Type B pancreatic cell (in vitro differentiated cells): Measurements from ENCODE around the gene APOA4. TPM values are rescaled to one million over a fixed set of nuclear protein-coding genes. Genes with fewer than 3 reads are reported as not detected.

ENCODE experiments used
- DNase-seq: peaks from one replicate; pipeline ENCODE4 v3.0.0; 2021; ENCODE audit warnings: mixed read lengths; ENCODE audit not compliant: unreplicated experiment; ENCODE audit errors: extremely low spot score
- H3K27ac Mint-ChIP-seq: 2 replicates; pipeline ENCODE4 v1.8.0; 2021; ENCODE audit warnings: mild to moderate bottlenecking, mixed read lengths
- H3K27me3 Mint-ChIP-seq: 2 replicates; pipeline ENCODE4 v1.8.0; 2021; ENCODE audit warnings: mixed read lengths
- H3K36me3 Mint-ChIP-seq: 2 replicates; pipeline ENCODE4 v1.8.0; 2021; ENCODE audit warnings: mixed read lengths
- H3K4me1 Mint-ChIP-seq: one replicate; pipeline ENCODE4 v1.8.0; 2021; ENCODE audit warnings: mixed read lengths; ENCODE audit not compliant: unreplicated experiment
- H3K4me3 Mint-ChIP-seq: 2 replicates; pipeline ENCODE4 v1.8.0; 2021; ENCODE audit warnings: mild to moderate bottlenecking, mixed read lengths
- H3K9me3 Mint-ChIP-seq: 2 replicates; pipeline ENCODE4 v1.8.0; 2021; ENCODE audit warnings: mixed read lengths
- CTCF ChIP-seq: fragments of 200-600 bp; sonication (generic); conservative IDR thresholded peaks from 2 replicates; pipeline ENCODE4 v1.5.0; 2021; ENCODE audit warnings: antibody characterized with exemption, mild to moderate bottlenecking
- total RNA-seq: library from RNA; stranded (reverse); gene quantifications from 2 replicates; pipeline ENCODE4 v1.2.1, GENCODE V29; 2021; ENCODE audit warnings: low replicate concordance

APOA4 gene
- total RNA-seq, 1 donor from 2014 or later, result 21.7 TPM

GRCh38 chr11:116825434-116825833 lies 2.3 kb upstream of the APOA4 start:
- Mint-ChIP-seq H3K27ac (no peak overlapping the region), H3K27me3 (no peaks in the 10 kb centered on the region), H3K4me1 (peaks cover 12% of the 10 kb centered on the region), H3K9me3 (no peaks in the 10 kb centered on the region), H3K36me3 (no peaks in the 10 kb centered on the region), H3K4me3 (no peak overlapping the region)
- DNase-seq, result no peak
- TF ChIP-seq CTCF, result no peak

- DNase-seq, result no peak
Observed at GRCh38 chr11:116822575-116822974, 529 bp downstream of the APOA4 start.

GRCh38 chr11:116821050-116821918 lies 1.8 kb downstream of the APOA4 start:
- Mint-ChIP-seq H3K36me3 (no peaks in the 10 kb centered on the region), H3K27ac (no peak overlapping the region), H3K4me3 (no peak overlapping the region), H3K27me3 (no peaks in the 10 kb centered on the region), H3K9me3 (no peaks in the 10 kb centered on the region), H3K4me1 (peaks cover under 1% of the 10 kb centered on the region)
- DNase-seq, result no peak
- TF ChIP-seq CTCF, result no peak

More at GRCh38 chr11:116822575-116822974, 529 bp downstream of the APOA4 start:
- Mint-ChIP-seq H3K9me3 (no peaks in the 10 kb centered on the region), H3K27me3 (no peaks in the 10 kb centered on the region), H3K27ac (no peak overlapping the region), H3K36me3 (no peaks in the 10 kb centered on the region), H3K4me3 (no peak overlapping the region), H3K4me1 (peaks cover 6% of the 10 kb centered on the region)
- no peak for TF ChIP-seq CTCF

- Mint-ChIP-seq H3K27me3 (no peaks in the 10 kb centered on the region), H3K9me3 (no peaks in the 10 kb centered on the region), H3K27ac (no peak overlapping the region), H3K4me1 (no peaks in the 10 kb centered on the region), H3K36me3 (no peaks in the 10 kb centered on the region), H3K4me3 (no peak overlapping the region)
- no peak for TF ChIP-seq CTCF
- DNase-seq, result no peak
Observed at GRCh38 chr11:116819049-116819448, 4.1 kb downstream of the APOA4 start.

- no peak for DNase-seq
- Mint-ChIP-seq H3K27me3 (no peaks in the 10 kb centered on the region), H3K27ac (no peak overlapping the region), H3K4me1 (no peaks in the 10 kb centered on the region), H3K36me3 (no peaks in the 10 kb centered on the region), H3K4me3 (no peak overlapping the region), H3K9me3 (no peaks in the 10 kb centered on the region)
- no peak for TF ChIP-seq CTCF
Observed at GRCh38 chr11:116814502-116814901, 8.6 kb downstream of the APOA4 start.
